H9 (cell line): ENCODE measurements around the gene GEN1. TPM values are rescaled to one million over a fixed set of nuclear protein-coding genes. Genes with fewer than 3 reads are reported as not detected.

Experiments
- DNase-seq: peaks from one replicate; pipeline ENCODE4 v3.0.0-alpha.2; 2017
- H2AFZ ChIP-seq: one replicate; pipeline ENCODE4 v1.6.1; 2013; ENCODE audit warnings: mild to moderate bottlenecking, low read length, control low read depth, moderate library complexity
- H2AK5ac ChIP-seq: 2 replicates; pipeline ENCODE4 v1.6.1; 2013; ENCODE audit warnings: low read length, control low read depth, mixed read lengths; ENCODE audit not compliant: insufficient read length
- H2BK120ac ChIP-seq: one replicate; pipeline ENCODE4 v1.6.1; 2013; ENCODE audit warnings: low read depth, mild to moderate bottlenecking, low read length, control low read depth, inconsistent platforms; ENCODE audit not compliant: poor library complexity, severe bottlenecking
- H2BK12ac ChIP-seq: 2 replicates; pipeline ENCODE4 v1.6.1; 2013; ENCODE audit warnings: low read length, control low read depth, mixed read lengths, low read depth; ENCODE audit not compliant: insufficient read length
- H2BK15ac ChIP-seq: 2 replicates; pipeline ENCODE4 v1.6.1; 2013; ENCODE audit warnings: low read depth, low read length, control low read depth
- H2BK20ac ChIP-seq: one replicate; pipeline ENCODE4 v1.6.1; 2013; ENCODE audit warnings: low read depth, mild to moderate bottlenecking, low read length, control low read depth, inconsistent platforms; ENCODE audit not compliant: poor library complexity, severe bottlenecking
- H2BK5ac ChIP-seq: 2 replicates; pipeline ENCODE4 v1.6.1; 2013; ENCODE audit warnings: low read length, control low read depth, mixed read lengths; ENCODE audit not compliant: insufficient read length
- H3K14ac ChIP-seq: 2 replicates; pipeline ENCODE4 v1.6.1; 2013; ENCODE audit warnings: low read length, control low read depth; ENCODE audit not compliant: insufficient read depth
- H3K18ac ChIP-seq: 2 replicates; pipeline ENCODE4 v1.6.1; 2013; ENCODE audit warnings: low read depth, mild to moderate bottlenecking, mixed read lengths, low read length, control low read depth; ENCODE audit not compliant: insufficient read length
- H3K23ac ChIP-seq: 2 replicates; pipeline ENCODE4 v1.6.1; 2013; ENCODE audit warnings: low read length, control low read depth, mixed read lengths, low read depth; ENCODE audit not compliant: insufficient read length
- H3K23me2 ChIP-seq: 2 replicates; pipeline ENCODE4 v1.6.1; 2013; ENCODE audit warnings: low read depth, mild to moderate bottlenecking, mixed read lengths, low read length, control low read depth; ENCODE audit not compliant: insufficient read length, poor library complexity, severe bottlenecking
- H3K27ac ChIP-seq: 2 replicates; pipeline ENCODE4 v1.5.1; 2013; ENCODE audit warnings: low read length, control low read depth, mixed read lengths, low read depth; ENCODE audit not compliant: insufficient read length
- H3K27me3 ChIP-seq: 2 replicates; pipeline ENCODE4 v1.6.1; 2013; ENCODE audit warnings: low read length, control low read depth, inconsistent platforms; ENCODE audit not compliant: insufficient read depth
- H3K4ac ChIP-seq: 2 replicates; pipeline ENCODE4 v1.6.1; 2013; ENCODE audit warnings: low read depth, mild to moderate bottlenecking, control low read depth, inconsistent platforms, low read length, moderate library complexity
- H3K4me1 ChIP-seq: 2 replicates; pipeline ENCODE4 v1.6.1; 2013; ENCODE audit warnings: low read length, control low read depth, inconsistent platforms; ENCODE audit not compliant: insufficient read depth
- H3K4me2 ChIP-seq: 2 replicates; pipeline ENCODE4 v1.6.1; 2013; ENCODE audit warnings: low read length, control low read depth, mixed read lengths; ENCODE audit not compliant: insufficient read length, insufficient read depth
- H3K56ac ChIP-seq: 2 replicates; pipeline ENCODE4 v1.6.1; 2013; ENCODE audit warnings: low read depth, mild to moderate bottlenecking, mixed read lengths, low read length, control low read depth; ENCODE audit not compliant: insufficient read length
- H3K79me1 ChIP-seq: 2 replicates; pipeline ENCODE4 v1.6.1; 2013; ENCODE audit warnings: low read depth, mild to moderate bottlenecking, moderate library complexity, low read length, control low read depth, inconsistent platforms; ENCODE audit not compliant: insufficient read depth, poor library complexity, severe bottlenecking
- H3K79me2 ChIP-seq: 2 replicates; pipeline ENCODE4 v1.6.1; 2013; ENCODE audit warnings: low read length, control low read depth, inconsistent platforms; ENCODE audit not compliant: insufficient read depth
- H3K9ac ChIP-seq: 2 replicates; pipeline ENCODE4 v1.6.1; 2013; ENCODE audit warnings: low read length, control low read depth, mixed read lengths; ENCODE audit not compliant: insufficient read length; ENCODE audit errors: extremely low read depth
- H3K9me3 ChIP-seq: one replicate; pipeline ENCODE4 v1.6.1; 2013; ENCODE audit warnings: low read depth, low read length, inconsistent platforms; ENCODE audit not compliant: control insufficient read depth
- H3T11ph ChIP-seq: one replicate; pipeline ENCODE4 v1.6.1; 2013; ENCODE audit warnings: mild to moderate bottlenecking, low read length, control low read depth, inconsistent platforms
- H4K20me1 ChIP-seq: one replicate; pipeline ENCODE4 v1.6.1; 2013; ENCODE audit not compliant: control insufficient read depth, insufficient read length, insufficient read depth
- H4K5ac ChIP-seq: 2 replicates; pipeline ENCODE4 v1.6.1; 2013; ENCODE audit warnings: low read depth, mild to moderate bottlenecking, mixed read lengths, low read length, control low read depth; ENCODE audit not compliant: insufficient read length
- H4K8ac ChIP-seq: replicated peaks from 2 replicates; pipeline ENCODE4 v1.6.1; 2013; ENCODE audit warnings: low read length, control low read depth, mixed read lengths, low read depth; ENCODE audit not compliant: insufficient read length
- H4K91ac ChIP-seq: 2 replicates; pipeline ENCODE4 v1.6.1; 2013; ENCODE audit warnings: low read depth, mild to moderate bottlenecking, moderate library complexity, mixed read lengths, low read length, control low read depth; ENCODE audit not compliant: insufficient read length
- H3K27ac Mint-ChIP-seq, 3 experiments: 2 replicates in 2 of 3; 3 replicates in 1 of 3; pipeline ENCODE4 v1.8.0; 2020 to 2021; ENCODE audit warnings: mixed read lengths in 3 of 3, mild to moderate bottlenecking in 1 of 3, moderate library complexity in 1 of 3
- H3K27me3 Mint-ChIP-seq: 2 replicates; pipeline ENCODE4 v1.8.0; 2021; ENCODE audit warnings: low read depth, mild to moderate bottlenecking, moderate library complexity, mixed read lengths
- H3K36me3 Mint-ChIP-seq, 3 experiments: 2 replicates in 2 of 3; 3 replicates in 1 of 3; pipeline ENCODE4 v1.8.0; 2020 to 2021; ENCODE audit warnings: low read depth in 3 of 3, mixed read lengths in 3 of 3; ENCODE audit not compliant: insufficient read depth in 1 of 3
- H3K4me1 Mint-ChIP-seq, 2 experiments: 2 replicates each; pipeline ENCODE4 v1.8.0; 2020; ENCODE audit warnings: mixed read lengths in 2 of 2
- H3K4me3 Mint-ChIP-seq, 2 experiments: 2 replicates in 1 of 2; 3 replicates in 1 of 2; pipeline ENCODE4 v1.8.0; 2020 to 2021; ENCODE audit warnings: mild to moderate bottlenecking in 2 of 2, mixed read lengths in 2 of 2, moderate library complexity in 1 of 2
- H3K9me3 Mint-ChIP-seq, 2 experiments: 2 replicates in 1 of 2; 3 replicates in 1 of 2; pipeline ENCODE4 v1.8.0; 2020; ENCODE audit warnings: mild to moderate bottlenecking in 2 of 2, mixed read lengths in 2 of 2, moderate library complexity in 1 of 2
- CTCF ChIP-seq: fragments of 200-600 bp; sonication (generic); conservative IDR thresholded peaks from 3 replicates; pipeline ENCODE4 v1.8.0; 2021; ENCODE audit warnings: antibody characterized with exemption, mild to moderate bottlenecking
- WGBS: extraction: QIAGEN DNeasy Blood & Tissue Kit; methylation state at CpG from one replicate; pipeline ENCODE4 v1.1.7; 2013; ENCODE audit warnings: missing lambda C conversion rate, low lambda C conversion rate, mixed read lengths; ENCODE audit not compliant: insufficient read length; ENCODE audit errors: extremely low coverage; 5-methylcytosine and 5-hydroxymethylcytosine counted together
- total RNA-seq: library from RNA; stranded (reverse); gene quantifications from 2 replicates; pipeline ENCODE4 v1.2.1, GENCODE V29; 2021

The GEN1 gene
- total RNA-seq, 1 experiment from 2014 or later: 28.1 TPM

GRCh38 chr2:17772532-17772931 lies 18.6 kb downstream of the GEN1 start:
- Mint-ChIP-seq H3K27ac (no peak overlapping the region), H3K4me1 (no peaks in the 10 kb centered on the region), H3K9me3 (no peaks in the 10 kb centered on the region), H3K36me3 (peaks cover 2 to 41% (median 39%) of the 10 kb centered on the region in 3 experiments; a peak in 5 of 7 replicates), H3K4me3 (no peak overlapping the region), H3K27me3 (no peaks in the 10 kb centered on the region; the same call in 1 of the 2 replicates)
- Histone ChIP-seq H3K4ac (no peak overlapping the region), H4K91ac (no peak overlapping the region), H2AK5ac (no peak overlapping the region), H4K5ac (no peak overlapping the region), H2BK120ac (no peak overlapping the region), H3K27ac (no peak overlapping the region), H3K79me2 (no peaks in the 10 kb centered on the region), H3K56ac (no peak overlapping the region), H3K4me1 (no peaks in the 10 kb centered on the region), H3T11ph (no peak overlapping the region), H2BK5ac (no peak overlapping the region), H3K9ac (no peak overlapping the region), H3K9me3 (no peaks in the 10 kb centered on the region), H2AFZ (no peak overlapping the region), H3K23me2 (no peaks in the 10 kb centered on the region), H2BK12ac (no peak overlapping the region), H4K8ac (no peak overlapping the region), H3K79me1 (no peaks in the 10 kb centered on the region), H3K14ac (no peak overlapping the region), H2BK20ac (no peak overlapping the region), H3K23ac (no peak overlapping the region), H2BK15ac (no peak overlapping the region), H3K4me2 (no peak overlapping the region), H4K20me1 (no peaks in the 10 kb centered on the region), H3K27me3 (no peaks in the 10 kb centered on the region), H3K18ac (no peak overlapping the region)
- no peak for TF ChIP-seq CTCF
- DNase-seq: no peak
- no CpG with 5 or more reads among the region's 2 CpGs for WGBS
